Measurements from ENCODE around the gene ZNF280B.
"Not testable (repeated sequence)": the region's sequence is repeated elsewhere in the genome, so short reads cannot be mapped to it uniquely, and the experiment has no call there.

Gene ZNF280B

GRCh38 chr22:22468794-22469469, 39.6 kb downstream of the ZNF280B start:
- H3K18ac ChIP-seq (ENCODE audit: low read length); H3K4ac ChIP-seq (ENCODE audit: low read depth, low read length); H2BK12ac ChIP-seq (ENCODE audit: low read length); H3K4me2 ChIP-seq (ENCODE audit: low read length); H2AK5ac ChIP-seq (ENCODE audit: low read length); H3K79me2 ChIP-seq (ENCODE audit: control insufficient read depth, insufficient read depth, low read length, poor library complexity); H2BK120ac ChIP-seq (ENCODE audit: insufficient read depth, low read length, poor library complexity); H2AFZ ChIP-seq (ENCODE audit: insufficient read depth, low read length, poor library complexity); H3K23ac ChIP-seq (ENCODE audit: low read length); H2BK5ac ChIP-seq (ENCODE audit: low read depth, low read length, poor library complexity); H4K8ac ChIP-seq (ENCODE audit: low read depth, low read length); H3K27ac ChIP-seq (ENCODE audit: low read depth, low read length); H3K9me3 ChIP-seq (ENCODE audit: insufficient read depth, low read depth, low read length); H3K4me3 ChIP-seq (ENCODE audit: low read depth, low read length); H4K91ac ChIP-seq (ENCODE audit: low read depth, low read length); H3K9ac ChIP-seq (ENCODE audit: low read length); H3K4me1 ChIP-seq (ENCODE audit: control insufficient read depth in 1 of 2, insufficient read depth in 2 of 2, low read length in 2 of 2); H3K79me1 ChIP-seq (ENCODE audit: low read length); H3K14ac ChIP-seq (ENCODE audit: low read length); H3K36me3 ChIP-seq (ENCODE audit: control insufficient read depth in 1 of 2, insufficient read depth in 2 of 2, low read length in 2 of 2); H4K12ac ChIP-seq (ENCODE audit: low read depth, low read length); H3K27me3 ChIP-seq (ENCODE audit: insufficient read depth, low read length); DNase-seq: not testable (repeated sequence)
- no CpG with 5 or more reads among the region's 11 CpGs for WGBS (ENCODE audit: extremely low coverage, insufficient coverage, insufficient read length)

GRCh38 chr22:22467112-22467511, 41.4 kb downstream of the ZNF280B start:
- Histone ChIP-seq H3K23ac (ENCODE audit: low read length) (no peak overlapping the region), H3K79me1 (ENCODE audit: low read length) (no peaks in the 10 kb centered on the region)
- no peak for DNase-seq

GRCh38 chr22:22465782-22466181, 42.8 kb downstream of the ZNF280B start:
- H2AFZ ChIP-seq (ENCODE audit: insufficient read depth, low read length, poor library complexity) = no peak overlapping the region
- no peak for DNase-seq
- no peak overlapping the region for H3K4me3 ChIP-seq (ENCODE audit: low read depth, low read length)
- no peaks in the 10 kb centered on the region for H3K79me1 ChIP-seq (ENCODE audit: low read length)
- no peak overlapping the region for H3K4me2 ChIP-seq (ENCODE audit: low read length)
- no peak overlapping the region for H2BK120ac ChIP-seq (ENCODE audit: insufficient read depth, low read length, poor library complexity)
- H4K12ac ChIP-seq (ENCODE audit: low read depth, low read length) = no peak overlapping the region
- H3K79me2 ChIP-seq (ENCODE audit: control insufficient read depth, insufficient read depth, low read length, poor library complexity) = no peaks in the 10 kb centered on the region
- H3K23ac ChIP-seq (ENCODE audit: low read length) = no peak overlapping the region
- H3K9me3 ChIP-seq (ENCODE audit: insufficient read depth, low read depth, low read length) = peaks cover 3% of the 10 kb centered on the region
- H3K27me3 ChIP-seq (ENCODE audit: insufficient read depth, low read length) = no peaks in the 10 kb centered on the region
- no peak overlapping the region for H2AK5ac ChIP-seq (ENCODE audit: low read length)
- H2BK5ac ChIP-seq (ENCODE audit: low read depth, low read length, poor library complexity) = no peak overlapping the region
- H3K9ac ChIP-seq (ENCODE audit: low read length) = no peak overlapping the region
- no peaks in the 10 kb centered on the region for H3K4me1 ChIP-seq (ENCODE audit: control insufficient read depth in 1 of 2, insufficient read depth in 2 of 2, low read length in 2 of 2)
- no peak overlapping the region for H2BK12ac ChIP-seq (ENCODE audit: low read length)
- H3K14ac ChIP-seq (ENCODE audit: low read length) = no peak overlapping the region
- no peak overlapping the region for H3K4ac ChIP-seq (ENCODE audit: low read depth, low read length)
- WGBS (ENCODE audit: extremely low coverage, insufficient coverage, insufficient read length) = no CpG with 5 or more reads among the region's 1 CpG
- H4K8ac ChIP-seq (ENCODE audit: low read depth, low read length) = no peak overlapping the region
- no peaks in the 10 kb centered on the region for H3K36me3 ChIP-seq (ENCODE audit: control insufficient read depth in 1 of 2, insufficient read depth in 2 of 2, low read length in 2 of 2)
- H3K27ac ChIP-seq (ENCODE audit: low read depth, low read length) = no peak overlapping the region
- H3K18ac ChIP-seq (ENCODE audit: low read length) = no peak overlapping the region
- H4K91ac ChIP-seq (ENCODE audit: low read depth, low read length) = no peak overlapping the region

More at GRCh38 chr22:22467112-22467511, 41.4 kb downstream of the ZNF280B start:
- H2AK5ac ChIP-seq (ENCODE audit: low read length) = no peak overlapping the region
- no peak overlapping the region for H2AFZ ChIP-seq (ENCODE audit: insufficient read depth, low read length, poor library complexity)
- H3K27ac ChIP-seq (ENCODE audit: low read depth, low read length) = no peak overlapping the region
- H3K4me3 ChIP-seq (ENCODE audit: low read depth, low read length) = no peak overlapping the region
- no peak overlapping the region for H3K4me2 ChIP-seq (ENCODE audit: low read length)
- WGBS (ENCODE audit: extremely low coverage, insufficient coverage, insufficient read length) = no CpG with 5 or more reads among the region's 1 CpG
- no peaks in the 10 kb centered on the region for H3K79me2 ChIP-seq (ENCODE audit: control insufficient read depth, insufficient read depth, low read length, poor library complexity)
- H2BK5ac ChIP-seq (ENCODE audit: low read depth, low read length, poor library complexity) = no peak overlapping the region
- no peak overlapping the region for H3K18ac ChIP-seq (ENCODE audit: low read length)
- H3K27me3 ChIP-seq (ENCODE audit: insufficient read depth, low read length) = no peaks in the 10 kb centered on the region
- no peaks in the 10 kb centered on the region for H3K36me3 ChIP-seq (ENCODE audit: control insufficient read depth in 1 of 2, insufficient read depth in 2 of 2, low read length in 2 of 2)
- H3K14ac ChIP-seq (ENCODE audit: low read length) = no peak overlapping the region
- H2BK120ac ChIP-seq (ENCODE audit: insufficient read depth, low read length, poor library complexity) = no peak overlapping the region
- no peak overlapping the region for H2BK12ac ChIP-seq (ENCODE audit: low read length)
- H3K9ac ChIP-seq (ENCODE audit: low read length) = no peak overlapping the region
- no peak overlapping the region for H4K12ac ChIP-seq (ENCODE audit: low read depth, low read length)
- H4K8ac ChIP-seq (ENCODE audit: low read depth, low read length) = no peak overlapping the region
- no peak overlapping the region for H3K4ac ChIP-seq (ENCODE audit: low read depth, low read length)
- no peak overlapping the region for H4K91ac ChIP-seq (ENCODE audit: low read depth, low read length)
- H3K9me3 ChIP-seq (ENCODE audit: insufficient read depth, low read depth, low read length) = peaks cover 3% of the 10 kb centered on the region
- no peaks in the 10 kb centered on the region for H3K4me1 ChIP-seq (ENCODE audit: control insufficient read depth in 1 of 2, insufficient read depth in 2 of 2, low read length in 2 of 2)

GRCh38 chr22:22465094-22465602, 43.4 kb downstream of the ZNF280B start:
- Histone ChIP-seq H4K12ac (ENCODE audit: low read depth, low read length) (no peak overlapping the region), H3K79me1 (ENCODE audit: low read length) (no peaks in the 10 kb centered on the region), H3K4me2 (ENCODE audit: low read length) (no peak overlapping the region), H3K18ac (ENCODE audit: low read length) (no peak overlapping the region), H2BK12ac (ENCODE audit: low read length) (no peak overlapping the region), H2BK120ac (ENCODE audit: insufficient read depth, low read length, poor library complexity) (no peak overlapping the region), H4K8ac (ENCODE audit: low read depth, low read length) (no peak overlapping the region), H3K14ac (ENCODE audit: low read length) (no peak overlapping the region), H2AK5ac (ENCODE audit: low read length) (no peak overlapping the region), H3K27me3 (ENCODE audit: insufficient read depth, low read length) (no peaks in the 10 kb centered on the region), H2BK5ac (ENCODE audit: low read depth, low read length, poor library complexity) (no peak overlapping the region), H3K79me2 (ENCODE audit: control insufficient read depth, insufficient read depth, low read length, poor library complexity) (no peaks in the 10 kb centered on the region), H3K36me3 (ENCODE audit: control insufficient read depth in 1 of 2, insufficient read depth in 2 of 2, low read length in 2 of 2) (no peaks in the 10 kb centered on the region), H2AFZ (ENCODE audit: insufficient read depth, low read length, poor library complexity) (no peak overlapping the region), H3K9me3 (ENCODE audit: insufficient read depth, low read depth, low read length) (peaks cover 5% of the 10 kb centered on the region), H3K9ac (ENCODE audit: low read length) (no peak overlapping the region), H3K27ac (ENCODE audit: low read depth, low read length) (no peak overlapping the region), H3K4me1 (ENCODE audit: control insufficient read depth in 1 of 2, insufficient read depth in 2 of 2, low read length in 2 of 2) (no peaks in the 10 kb centered on the region), H3K23ac (ENCODE audit: low read length) (no peak overlapping the region), H4K91ac (ENCODE audit: low read depth, low read length) (no peak overlapping the region), H3K4me3 (ENCODE audit: low read depth, low read length) (no peak overlapping the region), H3K4ac (ENCODE audit: low read depth, low read length) (no peak overlapping the region)
- DNase-seq = no peak
- WGBS (ENCODE audit: extremely low coverage, insufficient coverage, insufficient read length) = no CpG with 5 or more reads among the region's 7 CpGs
